ENCODE measurements around the gene CHMP1B.

CHMP1B gene

GRCh38 chr18:11901826-11902438 lies 50.7 kb downstream of the CHMP1B start:
- no peak overlapping the region for H3K4me2 ChIP-seq (ENCODE audit: low read length)
- peaks cover 25% of the 10 kb centered on the region for H3K36me3 ChIP-seq (replicated peaks; ENCODE audit: low read depth, low read length)
- TF ChIP-seq, protein P1, sequence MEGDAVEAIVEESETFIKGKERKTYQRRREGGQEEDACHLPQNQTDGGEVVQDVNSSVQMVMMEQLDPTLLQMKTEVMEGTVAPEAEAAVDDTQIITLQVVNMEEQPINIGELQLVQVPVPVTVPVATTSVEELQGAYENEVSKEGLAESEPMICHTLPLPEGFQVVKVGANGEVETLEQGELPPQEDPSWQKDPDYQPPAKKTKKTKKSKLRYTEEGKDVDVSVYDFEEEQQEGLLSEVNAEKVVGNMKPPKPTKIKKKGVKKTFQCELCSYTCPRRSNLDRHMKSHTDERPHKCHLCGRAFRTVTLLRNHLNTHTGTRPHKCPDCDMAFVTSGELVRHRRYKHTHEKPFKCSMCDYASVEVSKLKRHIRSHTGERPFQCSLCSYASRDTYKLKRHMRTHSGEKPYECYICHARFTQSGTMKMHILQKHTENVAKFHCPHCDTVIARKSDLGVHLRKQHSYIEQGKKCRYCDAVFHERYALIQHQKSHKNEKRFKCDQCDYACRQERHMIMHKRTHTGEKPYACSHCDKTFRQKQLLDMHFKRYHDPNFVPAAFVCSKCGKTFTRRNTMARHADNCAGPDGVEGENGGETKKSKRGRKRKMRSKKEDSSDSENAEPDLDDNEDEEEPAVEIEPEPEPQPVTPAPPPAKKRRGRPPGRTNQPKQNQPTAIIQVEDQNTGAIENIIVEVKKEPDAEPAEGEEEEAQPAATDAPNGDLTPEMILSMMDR (IDR thresholded peaks at IDR 0.05; ENCODE audit: low read depth, low read length), result no peak
- no peak for TF ChIP-seq EZH2phosphoT487 (IDR thresholded peaks at IDR 0.05; ENCODE audit: low read depth)
- no peaks in the 10 kb centered on the region for H3K27me3 ChIP-seq (ENCODE audit: low read depth, low read length)
- no peak overlapping the region for H3K27ac ChIP-seq (ENCODE audit: low read length)
- H3K4me1 ChIP-seq (ENCODE audit: low read length), result peaks cover 12% of the 10 kb centered on the region
- no peak overlapping the region for H3K9ac ChIP-seq (ENCODE audit: low read length)
- no peak overlapping the region for H3K4me3 ChIP-seq (ENCODE audit: low read length)
- H3K79me2 ChIP-seq (ENCODE audit: low read length), result peaks cover 8% of the 10 kb centered on the region
- no peaks in the 10 kb centered on the region for H4K20me1 ChIP-seq (ENCODE audit: insufficient read depth, low read length)
- H2AFZ ChIP-seq (ENCODE audit: low read depth, low read length), result no peak overlapping the region
- no peaks in the 10 kb centered on the region for H3K9me3 ChIP-seq (ENCODE audit: insufficient read depth, low read length)

GRCh38 chr18:11902522-11903292 lies 51.5 kb downstream of the CHMP1B start:
- Histone ChIP-seq H3K36me3 (replicated peaks; ENCODE audit: low read depth, low read length) (peaks cover 21% of the 10 kb centered on the region), H4K20me1 (ENCODE audit: insufficient read depth, low read length) (no peaks in the 10 kb centered on the region), H3K4me3 (ENCODE audit: low read length) (no peak overlapping the region), H3K4me2 (ENCODE audit: low read length) (no peak overlapping the region), H3K27me3 (ENCODE audit: low read depth, low read length) (no peaks in the 10 kb centered on the region), H3K27ac (ENCODE audit: low read length) (no peak overlapping the region), H2AFZ (ENCODE audit: low read depth, low read length) (no peak overlapping the region), H3K79me2 (ENCODE audit: low read length) (peaks cover 15% of the 10 kb centered on the region), H3K9me3 (ENCODE audit: insufficient read depth, low read length) (no peaks in the 10 kb centered on the region), H3K9ac (ENCODE audit: low read length) (no peak overlapping the region), H3K4me1 (ENCODE audit: low read length) (peaks cover 17% of the 10 kb centered on the region)
- TF ChIP-seq, protein P1 (IDR thresholded peaks at IDR 0.05; ENCODE audit: low read depth, low read length), result no peak
- no peak for TF ChIP-seq EZH2phosphoT487 (IDR thresholded peaks at IDR 0.05; ENCODE audit: low read depth)
